Esophagus squamous epithelium (tissue), 5 donors: ENCODE results near the gene MAZ. TPM values are rescaled to one million over a fixed set of nuclear protein-coding genes. Genes with fewer than 3 reads are reported as not detected.
A peak's percentile ranks its signal among the peaks of the same experiment; 100 is the strongest.

Experiments
- DNase-seq: peaks from one replicate; lab custom pipeline; 2025; lab: John Stamatoyannopoulos, UW
- H3K27ac ChIP-seq, 4 donors: fragments of 200-600 bp; sonication (generic); one replicate each; pipeline ENCODE4 v1.5.1; 2016 to 2019; ENCODE audit warnings: mild to moderate bottlenecking in 1 of 4
- H3K27me3 ChIP-seq, 4 donors: fragments of 200-600 bp; sonication (generic); 1 replicate in 3 of 4; 2 replicates in 1 of 4; pipeline versions ENCODE4 v1.5.1 to v1.6.0; 2017 to 2021; ENCODE audit warnings: antibody characterized with exemption in 1 of 4
- H3K36me3 ChIP-seq, 3 donors: fragments of 200-600 bp; sonication (generic); one replicate each; pipeline ENCODE4 v1.5.1; 2016 to 2019
- H3K4me1 ChIP-seq, 3 donors: fragments of 200-600 bp; sonication (generic); one replicate each; pipeline ENCODE4 v1.5.1; 2017 to 2019
- H3K4me3 ChIP-seq, 4 donors: fragments of 200-600 bp; sonication (generic); 1 replicate in 3 of 4; 2 replicates in 1 of 4; pipeline ENCODE4 v1.5.1; 2016 to 2019; ENCODE audit warnings: mild to moderate bottlenecking in 2 of 4, moderate library complexity in 1 of 4
- H3K9me3 ChIP-seq, 3 donors: fragments of 200-600 bp; sonication (generic); one replicate each; pipeline ENCODE4 v1.5.1; 2016 to 2019
- CTCF ChIP-seq, 6 experiments: fragments of 450-650 bp in 4 of 6; fragments of 200-600 bp in 2 of 6; sonication (generic) in 2 of 6; IDR thresholded peaks; one replicate each; pipeline ENCODE4 v1.5.1; 2016 to 2019; ENCODE audit warnings: antibody characterized with exemption in 6 of 6, mild to moderate bottlenecking in 4 of 6, moderate library complexity in 4 of 6
- POLR2A ChIP-seq, 4 donors: fragments of 450-650 bp; IDR thresholded peaks; one replicate each; pipeline ENCODE4 v1.6.1; 2017; ENCODE audit warnings: antibody characterized with exemption in 4 of 4, mild to moderate bottlenecking in 4 of 4, moderate library complexity in 3 of 4
- WGBS, 2 donors: methylation state at CpG; one replicate each; pipeline ENCODE4 v1.1.5; 2018; 5-methylcytosine and 5-hydroxymethylcytosine counted together
- intact Hi-C: fragments of 100-400 bp; cut with DNase I; formaldehyde crosslinking; loops from one replicate; pipeline ENCODE4 v1.15.0; 2022
- total RNA-seq, 4 donors: library from RNA; depleted of rRNA; stranded (reverse); fragments of >200 nt; gene quantifications; one replicate each; pipeline ENCODE4 v1.1.0, GENCODE V29; 2016
- donor health status: DM: yes; HTN: yes; CAD: no.

The MAZ gene
- total RNA-seq, 4 donors from 2014 or later, result 87.0 to 99.0 (median 97.3) TPM

DNA sequence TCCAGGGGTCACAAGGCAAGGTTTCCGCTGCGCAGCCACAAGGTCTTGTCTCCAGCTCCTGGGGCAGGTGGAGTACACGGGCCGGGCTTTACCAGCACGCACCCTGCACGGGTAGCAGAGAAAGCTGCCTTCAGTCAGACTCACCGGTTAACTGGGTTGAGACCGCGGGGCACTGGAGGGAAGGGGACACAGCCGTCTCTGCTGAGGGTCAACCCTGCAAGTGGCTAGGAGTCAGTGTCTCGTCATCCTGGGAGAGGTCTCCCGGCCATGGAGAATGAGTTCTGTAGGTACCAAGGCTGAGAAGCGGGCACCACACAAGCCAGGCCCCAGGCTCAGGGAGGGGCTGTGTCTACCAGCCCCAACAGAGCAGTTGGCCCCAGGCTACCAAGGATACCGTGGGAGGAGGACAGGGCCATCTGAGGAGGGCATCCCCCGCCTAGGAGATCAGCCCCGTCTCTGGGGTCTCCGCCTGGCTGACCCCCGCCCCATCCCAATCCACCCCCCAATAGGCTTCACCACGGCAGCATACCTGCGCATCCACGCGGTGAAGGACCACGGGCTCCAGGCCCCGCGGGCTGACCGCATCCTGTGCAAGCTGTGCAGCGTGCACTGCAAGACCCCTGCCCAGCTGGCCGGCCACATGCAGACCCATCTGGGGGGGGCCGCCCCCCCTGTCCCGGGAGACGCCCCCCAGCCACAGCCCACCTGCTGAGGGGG lies 2.9 kb downstream of the MAZ start:
- Histone ChIP-seq H3K4me1 (peaks cover 55 to 81% (median 66%) of the 10 kb centered on the region in 3 donors), H3K27ac (peak overlapping the region; percentile 83 to 100 (median 94)), H3K27me3 (peaks cover 0 to 17% (median 0%) of the 10 kb centered on the region in 4 donors), H3K36me3 (peaks cover 11 to 25% (median 14%) of the 10 kb centered on the region in 3 donors), H3K4me3 (peak overlapping the region in 2 of 4 donors; percentile 72 to 85), H3K9me3 (no peaks in the 10 kb centered on the region)
- no peak for DNase-seq
- TF ChIP-seq CTCF (IDR thresholded peaks at IDR 0.05) (no peak), POLR2A (IDR thresholded peaks at IDR 0.05) (no peak)
- intact Hi-C loops, result no loop called here
- WGBS, 2 donors, result 74 to 78% methylated on average over 9 to 15 of the region's 31 CpGs

DNA sequence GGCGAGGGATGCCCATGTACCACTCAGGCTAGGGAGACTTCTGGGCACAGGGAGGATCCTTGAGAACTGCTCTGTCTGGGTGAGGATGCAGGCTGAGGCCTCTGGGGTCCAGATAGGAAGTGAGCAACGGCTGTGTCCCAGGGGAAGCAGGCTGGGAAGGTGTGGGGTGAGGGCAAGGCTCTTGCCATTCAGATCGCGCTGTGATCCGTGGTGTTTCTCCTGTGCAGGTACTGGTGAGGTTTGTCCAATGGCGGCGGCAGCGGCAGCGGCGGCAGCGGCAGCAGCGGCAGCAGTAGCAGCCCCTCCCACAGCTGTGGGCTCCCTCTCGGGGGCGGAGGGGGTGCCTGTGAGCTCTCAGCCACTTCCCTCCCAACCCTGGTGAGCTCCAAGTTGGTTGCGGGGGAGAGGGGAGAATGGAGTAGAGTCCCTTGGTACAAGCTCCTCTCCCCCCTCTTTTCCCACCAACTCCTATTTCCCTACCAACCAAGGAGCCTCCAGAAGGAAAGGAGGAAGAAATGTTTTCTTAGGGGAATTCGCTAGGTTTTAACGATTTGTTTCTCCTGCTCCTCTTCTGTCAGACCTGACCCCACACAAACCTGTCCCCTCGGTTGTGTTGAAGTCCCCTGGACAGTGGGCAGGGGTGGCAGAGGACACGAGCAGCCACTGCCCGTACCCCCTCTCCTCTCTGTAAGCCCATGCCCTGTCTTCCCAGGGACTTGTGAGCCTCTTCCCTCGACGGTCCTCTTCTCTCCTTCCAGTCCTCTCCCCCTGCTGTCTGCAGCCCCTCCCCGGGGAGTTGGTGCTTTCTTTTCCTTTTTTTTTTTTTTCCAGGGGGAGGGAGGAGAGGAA lies 3.7 kb downstream of the MAZ start:
- no peak for DNase-seq
- whole genome bisulfite sequencing, 2 donors, result 58 to 63% methylated on average over 9 to 14 of the region's 23 CpGs
- Histone ChIP-seq H3K36me3 (peaks cover 11 to 25% (median 14%) of the 10 kb centered on the region in 3 donors), H3K27ac (peak overlapping the region; percentile 74 to 100 (median 90)), H3K4me1 (peaks cover 55 to 81% (median 67%) of the 10 kb centered on the region in 3 donors), H3K27me3 (peaks cover 0 to 17% (median 0%) of the 10 kb centered on the region in 4 donors), H3K4me3 (peak overlapping the region in 2 of 4 donors; percentile 5 to 18), H3K9me3 (no peaks in the 10 kb centered on the region)
- TF ChIP-seq CTCF (IDR thresholded peaks at IDR 0.05), result no peak
- no peak for TF ChIP-seq POLR2A (IDR thresholded peaks at IDR 0.05)
- intact Hi-C loops, result no loop called here

GRCh38 chr16:29810699-29811169 lies 4.4 kb downstream of the MAZ start:
- peaks cover 0 to 17% (median 0%) of the 10 kb centered on the region in 4 donors for H3K27me3 ChIP-seq
- H3K27ac ChIP-seq, result peak overlapping the region; percentile 74 to 96 (median 89)
- peaks cover 11 to 25% (median 14%) of the 10 kb centered on the region in 3 donors for H3K36me3 ChIP-seq
- TF ChIP-seq CTCF (IDR thresholded peaks at IDR 0.05) (no peak), POLR2A (IDR thresholded peaks at IDR 0.05) (no peak)
- intact Hi-C loops, result no loop called here
- peaks cover 59 to 86% (median 71%) of the 10 kb centered on the region in 3 donors for H3K4me1 ChIP-seq
- no peaks in the 10 kb centered on the region for H3K9me3 ChIP-seq
- peak overlapping the region; percentile 29 to 77 (median 50) for H3K4me3 ChIP-seq
- no peak for DNase-seq
- 27 to 29% methylated on average over 8 to 9 of the region's 9 CpGs for WGBS, 2 donors

- Histone ChIP-seq H3K27ac (peak overlapping the region; percentile 74 to 96 (median 89)), H3K27me3 (peaks cover 0 to 17% (median 0%) of the 10 kb centered on the region in 4 donors), H3K4me3 (peak overlapping the region; percentile 29 to 77 (median 50)), H3K4me1 (peaks cover 59 to 86% (median 71%) of the 10 kb centered on the region in 3 donors), H3K36me3 (peaks cover 11 to 25% (median 14%) of the 10 kb centered on the region in 3 donors), H3K9me3 (no peaks in the 10 kb centered on the region)
- intact Hi-C loops, result no loop called here
- TF ChIP-seq CTCF (IDR thresholded peaks at IDR 0.05), result no peak
- TF ChIP-seq POLR2A (IDR thresholded peaks at IDR 0.05), result peak in 2 of 4 donors; percentile 27 to 28
- no peak for DNase-seq
- WGBS, 2 donors, result 2% methylated on average over 18 to 21 of the region's 31 CpGs
Measured at GRCh38 chr16:29811170-29811895, 5.0 kb downstream of the MAZ start.
